GM12872 (cell line): Measurements from ENCODE around the gene ADSL.

Source experiments
- CTCF ChIP-seq: IDR thresholded peaks from 3 replicates; pipeline ENCODE4 v1.5.1; 2011; ENCODE audit warnings: low read depth, mild to moderate bottlenecking, low read length, moderate library complexity; ENCODE audit not compliant: insufficient read depth

ADSL gene

GRCh38 chr22:40400159-40400558, 53.9 kb downstream of the ADSL start:
- no peak for TF ChIP-seq CTCF

- TF ChIP-seq CTCF, result no peak
These were observed 55.2 kb downstream of the ADSL start for GRCh38 chr22:40401532-40401931.

- TF ChIP-seq CTCF, result no peak
These were observed 55.7 kb downstream of the ADSL start for GRCh38 chr22:40401981-40402406.

GRCh38 chr22:40403141-40403540, 56.8 kb downstream of the ADSL start:
- TF ChIP-seq CTCF, result no peak

GRCh38 chr22:40403651-40404050, 57.4 kb downstream of the ADSL start:
- TF ChIP-seq CTCF, result no peak

GRCh38 chr22:40404251-40405177, 58.2 kb downstream of the ADSL start:
- no peak for TF ChIP-seq CTCF

GRCh38 chr22:40405178-40406062, 59.1 kb downstream of the ADSL start:
- no peak for TF ChIP-seq CTCF
